WTC11 (cell line): ENCODE measurements around the gene ERP44. TPM values are rescaled to one million over a fixed set of nuclear protein-coding genes. Genes with fewer than 3 reads are reported as not detected.

Experiments used
- ATAC-seq: fragments of 200-7000 bp; cut with Tn5 transposase; 2 replicates; pipeline ENCODE4 v1.10.0; 2021; ENCODE audit warnings: mild to moderate bottlenecking, moderate library complexity
- CTCF ChIA-PET: fragments of 300-600 bp; sonication (Branson Sonifier 250); formaldehyde crosslinking; loops from one replicate; lab custom pipeline; 2021; ENCODE audit warnings: antibody characterized with exemption; lab: Charles Lee
- POLR2A ChIA-PET: fragments of 350-600 bp; sonication (Branson Sonifier 250); formaldehyde crosslinking; loops from one replicate; lab custom pipeline; 2021; ENCODE audit warnings: antibody characterized with exemption; lab: Charles Lee
- DNase-seq: peaks from one replicate; pipeline ENCODE4 v3.0.0; 2021; ENCODE audit warnings: low spot score
- H3K27ac Mint-ChIP-seq: 2 replicates; pipeline ENCODE4 v1.8.0; 2021; ENCODE audit warnings: mixed read lengths
- H3K27me3 Mint-ChIP-seq: 2 replicates; pipeline ENCODE4 v1.8.0; 2021; ENCODE audit warnings: low read depth, mild to moderate bottlenecking, moderate library complexity, mixed read lengths
- H3K36me3 Mint-ChIP-seq: 2 replicates; pipeline ENCODE4 v1.8.0; 2021; ENCODE audit warnings: mixed read lengths
- H3K4me1 Mint-ChIP-seq: 2 replicates; pipeline ENCODE4 v1.8.0; 2022; ENCODE audit warnings: mixed read lengths
- H3K4me3 Mint-ChIP-seq: 2 replicates; pipeline ENCODE4 v1.8.0; 2021; ENCODE audit warnings: mild to moderate bottlenecking, moderate library complexity, mixed read lengths
- H3K9me3 Mint-ChIP-seq: 2 replicates; pipeline ENCODE4 v1.8.0; 2021; ENCODE audit warnings: mixed read lengths
- AR ChIP-seq: fragments of 250-450 bp; sonication (Bioruptor Pico); IDR thresholded peaks from 2 replicates; pipeline ENCODE4 v1.9.0; 2021; ENCODE audit warnings: mild to moderate bottlenecking
- ATF1 ChIP-seq: sonication (generic); formaldehyde crosslinking; IDR thresholded peaks from 2 replicates; pipeline ENCODE4 v1.8.1; 2023; ENCODE audit warnings: mild to moderate bottlenecking, moderate library complexity, missing genetic modification reagents
- ATF6 ChIP-seq: sonication (generic); formaldehyde crosslinking; IDR thresholded peaks from 2 replicates; pipeline ENCODE4 v1.8.1; 2023; ENCODE audit warnings: mild to moderate bottlenecking, missing genetic modification reagents
- CDX4 ChIP-seq: fragments of 250-450 bp; sonication (Bioruptor Pico); IDR thresholded peaks from 2 replicates; pipeline ENCODE4 v1.9.0; 2021; ENCODE audit warnings: moderate library complexity, mild to moderate bottlenecking, inconsistent platforms, borderline replicate concordance
- CREB1 ChIP-seq: sonication (generic); formaldehyde crosslinking; IDR thresholded peaks from 2 replicates; pipeline ENCODE4 v1.8.0; 2023; ENCODE audit warnings: mild to moderate bottlenecking, missing genetic modification reagents
- CREM ChIP-seq: sonication (generic); formaldehyde crosslinking; IDR thresholded peaks from 2 replicates; pipeline ENCODE4 v1.8.1; 2022; ENCODE audit warnings: mild to moderate bottlenecking, missing genetic modification reagents, moderate library complexity
- E2F1 ChIP-seq: sonication (generic); formaldehyde crosslinking; IDR thresholded peaks from 2 replicates; pipeline ENCODE4 v1.8.0; 2022; ENCODE audit warnings: mild to moderate bottlenecking, missing genetic modification reagents
- ELF4 ChIP-seq: sonication (generic); formaldehyde crosslinking; IDR thresholded peaks from 2 replicates; pipeline ENCODE4 v1.8.1; 2022; ENCODE audit warnings: low read depth, mild to moderate bottlenecking, moderate library complexity, missing genetic modification reagents
- EMX1 ChIP-seq: fragments of 250-450 bp; sonication (Bioruptor Pico); IDR thresholded peaks from 2 replicates; pipeline ENCODE4 v1.8.0; 2021; ENCODE audit warnings: mild to moderate bottlenecking
- ESRRA ChIP-seq: sonication (generic); formaldehyde crosslinking; IDR thresholded peaks from 2 replicates; pipeline ENCODE4 v1.8.1; 2022; ENCODE audit warnings: mild to moderate bottlenecking, missing genetic modification reagents, borderline replicate concordance
- FOXJ3 ChIP-seq: sonication (generic); formaldehyde crosslinking; IDR thresholded peaks from 2 replicates; pipeline ENCODE4 v1.9.0; 2021; ENCODE audit warnings: missing genetic modification reagents, mild to moderate bottlenecking, borderline replicate concordance
- GABPB1 ChIP-seq: sonication (generic); formaldehyde crosslinking; IDR thresholded peaks from 2 replicates; pipeline ENCODE4 v1.8.1; 2023; ENCODE audit warnings: mild to moderate bottlenecking, missing genetic modification reagents
- IRF2 ChIP-seq: sonication (generic); formaldehyde crosslinking; IDR thresholded peaks from 2 replicates; pipeline ENCODE4 v1.8.0; 2022; ENCODE audit warnings: low read depth, missing genetic modification reagents, borderline replicate concordance
- KAT7 ChIP-seq: sonication (generic); formaldehyde crosslinking; IDR thresholded peaks from 2 replicates; pipeline ENCODE4 v1.8.1; 2023; ENCODE audit warnings: missing genetic modification reagents, mild to moderate bottlenecking, borderline replicate concordance
- MAX ChIP-seq: sonication (generic); formaldehyde crosslinking; IDR thresholded peaks from 2 replicates; pipeline ENCODE4 v1.8.0; 2022; ENCODE audit warnings: mild to moderate bottlenecking, missing genetic modification reagents
- MLX ChIP-seq: sonication (generic); formaldehyde crosslinking; IDR thresholded peaks from 2 replicates; pipeline ENCODE4 v1.8.1; 2023; ENCODE audit warnings: mild to moderate bottlenecking, missing genetic modification reagents, moderate library complexity
- MYBL2 ChIP-seq: sonication (generic); formaldehyde crosslinking; IDR thresholded peaks from 2 replicates; pipeline ENCODE4 v1.8.1; 2023; ENCODE audit warnings: mild to moderate bottlenecking, moderate library complexity, missing genetic modification reagents
- NR1H2 ChIP-seq: sonication (generic); formaldehyde crosslinking; IDR thresholded peaks from 2 replicates; pipeline ENCODE4 v1.9.0; 2021; ENCODE audit warnings: mild to moderate bottlenecking, moderate library complexity, missing genetic modification reagents
- NR2C2 ChIP-seq: sonication (generic); formaldehyde crosslinking; IDR thresholded peaks from 2 replicates; pipeline ENCODE4 v1.8.0; 2022; ENCODE audit warnings: mild to moderate bottlenecking, missing genetic modification reagents
- SMAD3 ChIP-seq: sonication (generic); formaldehyde crosslinking; IDR thresholded peaks from 2 replicates; pipeline ENCODE4 v1.8.0; 2022; ENCODE audit warnings: missing genetic modification reagents, mild to moderate bottlenecking, borderline replicate concordance
- SMAD4 ChIP-seq: sonication (generic); formaldehyde crosslinking; IDR thresholded peaks from 2 replicates; pipeline ENCODE4 v1.8.0; 2022; ENCODE audit warnings: mild to moderate bottlenecking, missing genetic modification reagents
- TEAD4 ChIP-seq: sonication (generic); formaldehyde crosslinking; IDR thresholded peaks from 2 replicates; pipeline ENCODE4 v1.8.0; 2022; ENCODE audit warnings: mild to moderate bottlenecking, missing genetic modification reagents
- ZMAT4 ChIP-seq: fragments of 250-450 bp; sonication (Bioruptor Pico); IDR thresholded peaks from 2 replicates; pipeline ENCODE4 v1.9.0; 2021; ENCODE audit warnings: mild to moderate bottlenecking
- total RNA-seq: library from RNA; stranded (reverse); gene quantifications from 3 replicates; pipeline ENCODE4 v1.2.3, GENCODE V29; 2021

ERP44 gene
- total RNA-seq, 1 experiment from 2014 or later: 13.7 TPM

- Mint-ChIP-seq H3K36me3 (no peaks in the 10 kb centered on the region), H3K27ac (no peak overlapping the region), H3K4me3 (no peak overlapping the region), H3K9me3 (no peaks in the 10 kb centered on the region), H3K27me3 (no peaks in the 10 kb centered on the region), H3K4me1 (no peaks in the 10 kb centered on the region)
- ATAC-seq (no peak), DNase-seq (no peak)
- ChIA-PET POLR2A (no interaction called here), CTCF (interaction anchor here (0.6 to 0.7 kb wide), 2 partner anchors 160 to 267 kb away, joined by 3 to 5 read pairs; no protein-coding TSS in a partner anchor)
- TF ChIP-seq SMAD3 (CRISPR knock-in tag): no peak
- TF ChIP-seq CREB1: no peak
- TF ChIP-seq FOXJ3 (CRISPR knock-in tag): no peak
- no peak for TF ChIP-seq ELF4 (CRISPR knock-in tag)
- no peak for TF ChIP-seq CDX4 (CRISPR knock-in tag)
- no peak for TF ChIP-seq KAT7 (CRISPR knock-in tag)
- TF ChIP-seq CREM (CRISPR knock-in tag): no peak
- TF ChIP-seq SMAD4 (CRISPR knock-in tag): no peak
- no peak for TF ChIP-seq TEAD4
- TF ChIP-seq ATF1 (CRISPR knock-in tag): no peak
- no peak for TF ChIP-seq NR1H2 (CRISPR knock-in tag)
- no peak for TF ChIP-seq E2F1 (CRISPR knock-in tag)
- TF ChIP-seq MAX (CRISPR knock-in tag): no peak
- no peak for TF ChIP-seq ATF6
- no peak for TF ChIP-seq MLX (CRISPR knock-in tag)
- no peak for TF ChIP-seq EMX1 (CRISPR knock-in tag)
These were observed 49.2 kb downstream of the ERP44 start for GRCh38 chr9:100049551-100049950.

- H3K4me1 Mint-ChIP-seq: no peaks in the 10 kb centered on the region
- TF ChIP-seq ZMAT4 (CRISPR knock-in tag) (no peak), GABPB1 (CRISPR knock-in tag) (no peak)
- no peaks in the 10 kb centered on the region for H3K27me3 Mint-ChIP-seq
- ATAC-seq: no peak
- peaks cover 21% of the 10 kb centered on the region for H3K9me3 Mint-ChIP-seq
- ChIA-PET CTCF (no interaction called here), POLR2A (no interaction called here)
- H3K36me3 Mint-ChIP-seq: peaks cover 14% of the 10 kb centered on the region
- no peak overlapping the region for H3K4me3 Mint-ChIP-seq
- no peak for DNase-seq
- no peak overlapping the region for H3K27ac Mint-ChIP-seq
These were observed 60.3 kb downstream of the ERP44 start for GRCh38 chr9:100038472-100038871.

GRCh38 chr9:100033877-100034551 lies 64.8 kb downstream of the ERP44 start:
- Mint-ChIP-seq H3K27ac (no peak overlapping the region), H3K4me1 (no peaks in the 10 kb centered on the region), H3K36me3 (peaks cover 27% of the 10 kb centered on the region), H3K9me3 (peaks cover 25% of the 10 kb centered on the region), H3K4me3 (no peak overlapping the region), H3K27me3 (no peaks in the 10 kb centered on the region)
- ChIA-PET CTCF (no interaction called here), POLR2A (no interaction called here)
- ATAC-seq (no peak), DNase-seq (no peak)
- TF ChIP-seq IRF2 (CRISPR knock-in tag) (no peak), NR2C2 (CRISPR knock-in tag) (no peak), MYBL2 (no peak), AR (no peak), ESRRA (CRISPR knock-in tag) (no peak)
